ENCODE measurements around the gene EGFR. TPM values are rescaled to one million over a fixed set of nuclear protein-coding genes. Genes with fewer than 3 reads are reported as not detected.
A peak's percentile ranks its signal among the peaks of the same experiment; 100 is the strongest.

Gene EGFR
- total RNA-seq, 1 donor from 2014 or later: 12.8 TPM

GRCh38 chr7:55128693-55129394, 110.0 kb downstream of the EGFR start:
- H3K36me3 Mint-ChIP-seq (ENCODE audit: unreplicated experiment): no peaks in the 10 kb centered on the region
- no peak for TF ChIP-seq CTCF (IDR thresholded peaks at IDR 0.05; ENCODE audit: partially characterized antibody, unreplicated experiment)
- peaks cover 19% of the 10 kb centered on the region for H3K9me3 Mint-ChIP-seq (ENCODE audit: unreplicated experiment)
- H3K27ac Mint-ChIP-seq (ENCODE audit: unreplicated experiment): peak overlapping the region; percentile 88
- DNase-seq: peak; percentile 81
- H3K4me1 Mint-ChIP-seq (ENCODE audit: low read depth, unreplicated experiment): peaks cover 52% of the 10 kb centered on the region
- peaks cover 25% of the 10 kb centered on the region for H3K27me3 Mint-ChIP-seq (ENCODE audit: unreplicated experiment)
- H3K4me3 Mint-ChIP-seq (ENCODE audit: unreplicated experiment): peak overlapping the region; percentile 56

- DNase-seq: no peak
- Mint-ChIP-seq H3K9me3 (ENCODE audit: unreplicated experiment) (peaks cover 19% of the 10 kb centered on the region), H3K4me3 (ENCODE audit: unreplicated experiment) (peak overlapping the region; percentile 63), H3K4me1 (ENCODE audit: low read depth, unreplicated experiment) (peaks cover 51% of the 10 kb centered on the region), H3K27ac (ENCODE audit: unreplicated experiment) (peak overlapping the region; percentile 88), H3K27me3 (ENCODE audit: unreplicated experiment) (peaks cover 27% of the 10 kb centered on the region), H3K36me3 (ENCODE audit: unreplicated experiment) (no peaks in the 10 kb centered on the region)
- TF ChIP-seq CTCF (IDR thresholded peaks at IDR 0.05; ENCODE audit: partially characterized antibody, unreplicated experiment): no peak
Observed at GRCh38 chr7:55129541-55130394, 111.0 kb downstream of the EGFR start.

GRCh38 chr7:55130395-55131141, 111.8 kb downstream of the EGFR start:
- H3K27me3 Mint-ChIP-seq (ENCODE audit: unreplicated experiment): peaks cover 27% of the 10 kb centered on the region
- H3K27ac Mint-ChIP-seq (ENCODE audit: unreplicated experiment): peak overlapping the region; percentile 88
- no peaks in the 10 kb centered on the region for H3K36me3 Mint-ChIP-seq (ENCODE audit: unreplicated experiment)
- H3K4me1 Mint-ChIP-seq (ENCODE audit: low read depth, unreplicated experiment): peaks cover 50% of the 10 kb centered on the region
- DNase-seq: peak; percentile 88
- peaks cover 19% of the 10 kb centered on the region for H3K9me3 Mint-ChIP-seq (ENCODE audit: unreplicated experiment)
- H3K4me3 Mint-ChIP-seq (ENCODE audit: unreplicated experiment): peak overlapping the region; percentile 63
- no peak for TF ChIP-seq CTCF (IDR thresholded peaks at IDR 0.05; ENCODE audit: partially characterized antibody, unreplicated experiment)

GRCh38 chr7:55131142-55131929, 112.5 kb downstream of the EGFR start:
- DNase-seq: peak; percentile 60
- peak overlapping the region; percentile 88 for H3K27ac Mint-ChIP-seq (ENCODE audit: unreplicated experiment)
- H3K27me3 Mint-ChIP-seq (ENCODE audit: unreplicated experiment): peaks cover 25% of the 10 kb centered on the region
- H3K4me1 Mint-ChIP-seq (ENCODE audit: low read depth, unreplicated experiment): peaks cover 50% of the 10 kb centered on the region
- peak overlapping the region; percentile 64 for H3K4me3 Mint-ChIP-seq (ENCODE audit: unreplicated experiment)
- no peaks in the 10 kb centered on the region for H3K36me3 Mint-ChIP-seq (ENCODE audit: unreplicated experiment)
- peaks cover 16% of the 10 kb centered on the region for H3K9me3 Mint-ChIP-seq (ENCODE audit: unreplicated experiment)
- TF ChIP-seq CTCF (IDR thresholded peaks at IDR 0.05; ENCODE audit: partially characterized antibody, unreplicated experiment): no peak
